Islet of Langerhans (tissue), 1 donor: ENCODE measurements around the gene SPANXC.
"Not testable (repeated sequence)": the region's sequence is repeated elsewhere in the genome, so short reads cannot be mapped to it uniquely, and the experiment has no call there.

ENCODE experiments used
- FAIRE-seq: peaks from one replicate; lab custom pipeline; 2011; peaks lifted over from hg19 to GRCh38; lab: Jason Lieb, UNC

Gene SPANXC

GRCh38 chrX:141242417-141242816 lies at the start of gene SPANXC:
Gene SPANXC, minus strand, starts transcription at chrX:141242517. Its CDS starts 60 bp downstream, at chrX:141242457.
- not testable (repeated sequence) for FAIRE-seq

- no peak for FAIRE-seq
These were observed 37.2 kb upstream of the SPANXC start for GRCh38 chrX:141279476-141279875.

- FAIRE-seq = no peak
These were observed 36.0 kb upstream of the SPANXC start for GRCh38 chrX:141278306-141278705.

- no peak for FAIRE-seq
These were observed 15.8 kb upstream of the SPANXC start for GRCh38 chrX:141258080-141258479.

- no peak for FAIRE-seq
These were observed 20.7 kb downstream of the SPANXC start for GRCh38 chrX:141221611-141222010.

- FAIRE-seq = no peak
These were observed 21.8 kb downstream of the SPANXC start for GRCh38 chrX:141220342-141221008.

- no peak for FAIRE-seq
These were observed 28.1 kb downstream of the SPANXC start for GRCh38 chrX:141214196-141214595.

- no peak for FAIRE-seq
These were observed 40.4 kb downstream of the SPANXC start for GRCh38 chrX:141201962-141202361.
